GM12874 (cell line): ENCODE results near the gene CNOT3.

ENCODE experiments used
- CTCF ChIP-seq: IDR thresholded peaks from 2 replicates; pipeline ENCODE4 v1.5.1; 2011; ENCODE audit warnings: low read depth, mild to moderate bottlenecking, control low read depth, low read length, moderate library complexity; ENCODE audit not compliant: insufficient read depth

CNOT3 gene

GRCh38 chr19:54201172-54201701 lies 63.7 kb downstream of the CNOT3 start:
- TF ChIP-seq CTCF, result no peak

GRCh38 chr19:54201980-54202379 lies 64.4 kb downstream of the CNOT3 start:
- no peak for TF ChIP-seq CTCF

GRCh38 chr19:54203151-54203611 lies 65.6 kb downstream of the CNOT3 start:
- no peak for TF ChIP-seq CTCF

GRCh38 chr19:54204767-54205468 lies 67.4 kb downstream of the CNOT3 start:
- TF ChIP-seq CTCF, result no peak
